A549 (cell line): ENCODE measurements around the gene ARHGAP26. TPM values are rescaled to one million over a fixed set of nuclear protein-coding genes. Genes with fewer than 3 reads are reported as not detected.

Source experiments
- ATAC-seq, 2 experiments: fragments of 200-7000 bp in 1 of 2; fragments of >200 bp in 1 of 2; cut with Nextera tagmentation in 1 of 2; cut with Tn5 transposase in 1 of 2; 3 replicates each; pipeline versions ENCODE4 v1.8.0 to v1.9.1; 2018 to 2020; ENCODE audit warnings: mild to moderate bottlenecking in 1 of 2, moderate library complexity in 1 of 2
- CTCF ChIA-PET: fragments of 300-600 bp; sonication (Branson Sonifier 250); formaldehyde crosslinking; extraction: SDS; loops from one replicate; lab custom pipeline; 2021; ENCODE audit warnings: antibody characterized with exemption, inconsistent platforms; lab: Yijun Ruan, JAX
- POLR2A ChIA-PET: fragments of 350-600 bp; formaldehyde crosslinking; extraction: SDS; loops from one replicate; lab custom pipeline; 2021; ENCODE audit warnings: antibody characterized with exemption, inconsistent platforms; lab: Yijun Ruan, JAX
- DNase-seq, 2 experiments: peaks; one replicate each; pipeline versions ENCODE4 v3.0.0 to v3.0.0-alpha.2; 2011 to 2016; ENCODE audit warnings: low read depth in 1 of 2, low spot score in 1 of 2
- FAIRE-seq: peaks from 2 replicates; lab custom pipeline; 2011; peaks lifted over from hg19 to GRCh38; lab: Jason Lieb, UNC
- H3K27ac ChIP-seq, 2 experiments: fragments of >200 bp; sonication (Bioruptor Twin); formaldehyde crosslinking; 3 replicates each; pipeline ENCODE4 v1.5.1; 2016 to 2017
- H3K4me1 ChIP-seq: fragments of >200 bp; sonication (Bioruptor Twin); formaldehyde crosslinking; 3 replicates; pipeline ENCODE4 v1.6.1; 2016
- H3K4me2 ChIP-seq: fragments of >200 bp; sonication (Bioruptor Twin); formaldehyde crosslinking; 3 replicates; pipeline ENCODE4 v1.6.1; 2016
- H3K4me3 ChIP-seq: fragments of >200 bp; sonication (Bioruptor Twin); formaldehyde crosslinking; 3 replicates; pipeline ENCODE4 v1.5.1; 2016
- H3K9me3 ChIP-seq: fragments of >200 bp; sonication (Bioruptor Twin); formaldehyde crosslinking; 3 replicates; pipeline ENCODE4 v1.6.1; 2016
- CBX8 ChIP-seq: fragments of 200-600 bp; sonication (generic); IDR thresholded peaks from 2 replicates; pipeline ENCODE4 v1.6.1; 2016
- CEBPB ChIP-seq, 2 experiments: fragments of >200 bp in 1 of 2; sonication (Bioruptor Twin) in 1 of 2; formaldehyde crosslinking in 1 of 2; IDR thresholded peaks; 2 replicates each; pipeline ENCODE4 v1.6.1; 2012 to 2016
- CHD2 ChIP-seq: fragments of 150-350 bp; IDR thresholded peaks from 2 replicates; pipeline ENCODE4 v1.6.1; 2014; ENCODE audit warnings: low read length; ENCODE audit not compliant: partially characterized antibody
- CHD4 ChIP-seq: fragments of 200-600 bp; sonication (generic); IDR thresholded peaks from 2 replicates; pipeline ENCODE4 v1.6.1; 2016; ENCODE audit warnings: antibody characterized with exemption, mild to moderate bottlenecking, borderline replicate concordance
- EP300 ChIP-seq, 2 experiments: fragments of >200 bp; sonication (Bioruptor Twin); formaldehyde crosslinking; IDR thresholded peaks; 2 replicates in 1 of 2; 3 replicates in 1 of 2; pipeline ENCODE4 v1.6.1; 2016 to 2017
- ESRRA ChIP-seq: fragments of 150-350 bp; IDR thresholded peaks from 2 replicates; pipeline ENCODE4 v1.6.1; 2014; ENCODE audit warnings: mild to moderate bottlenecking, low read length, borderline replicate concordance
- GATA3 ChIP-seq: IDR thresholded peaks from 2 replicates; pipeline ENCODE4 v1.6.1; 2012; ENCODE audit warnings: borderline replicate concordance
- NFE2L2 ChIP-seq: fragments of 150-350 bp; conservative IDR thresholded peaks from 2 replicates; pipeline ENCODE4 v1.6.1; 2014; ENCODE audit warnings: low read length
- PHF8 ChIP-seq: fragments of 200-600 bp; sonication (generic); IDR thresholded peaks from 2 replicates; pipeline ENCODE4 v1.6.1; 2016; ENCODE audit warnings: low read depth, mild to moderate bottlenecking, antibody characterized with exemption, moderate library complexity, borderline replicate concordance
- POLR2AphosphoS2 ChIP-seq: conservative IDR thresholded peaks from 2 replicates; pipeline ENCODE4 v1.6.1; 2012; ENCODE audit warnings: low read length, improper control_type of control experiment, inconsistent platforms
- RARB ChIP-seq: fragments of 250-450 bp; sonication (Bioruptor Pico); IDR thresholded peaks from 2 replicates; pipeline ENCODE4 v1.8.0; 2021; ENCODE audit warnings: mild to moderate bottlenecking, moderate library complexity
- RCOR1 ChIP-seq: fragments of 150-350 bp; IDR thresholded peaks from 2 replicates; pipeline ENCODE4 v1.6.1; 2014; ENCODE audit warnings: antibody characterized with exemption, low read length, low read depth
- RNF2 ChIP-seq: fragments of 200-600 bp; sonication (generic); IDR thresholded peaks from 2 replicates; pipeline ENCODE4 v1.6.1; 2016; ENCODE audit warnings: low read depth, mild to moderate bottlenecking, antibody characterized with exemption, moderate library complexity, borderline replicate concordance
- SREBF2 ChIP-seq: fragments of 450-650 bp; IDR thresholded peaks from 2 replicates; pipeline ENCODE4 v1.6.1; 2014; ENCODE audit warnings: mild to moderate bottlenecking, moderate library complexity
- ZNF302 ChIP-seq: fragments of 250-450 bp; sonication (Bioruptor Pico); IDR thresholded peaks from 2 replicates; pipeline ENCODE4 v1.9.0; 2021; ENCODE audit warnings: inconsistent platforms, mild to moderate bottlenecking, moderate library complexity
- WGBS: methylation state at CpG from one replicate; pipeline ENCODE4 v1.1.6; 2017; ENCODE audit errors: missing lambda C conversion rate; 5-methylcytosine and 5-hydroxymethylcytosine counted together
- polyA plus RNA-seq, 4 experiments: library from polyadenylated mRNA; depleted of rRNA in 3 of 4; stranded (reverse); fragments of >200 nt; fragmentation: RNase III in 1 of 4; extraction: RNeasy Plus Mini Kit Qiagen cat#74134 plus additional on column Dnase treatment in 1 of 4; gene quantifications; 2 replicates in 3 of 4; 3 replicates in 1 of 4; pipeline ENCODE4 v1.2.3, GENCODE V29; 2011 to 2017
- TF ChIP-seq, protein P1 (sequence below): IDR thresholded peaks from 2 replicates; pipeline ENCODE4 v1.6.1; 2012
- TF ChIP-seq, protein P2 (sequence below): fragments of 250-450 bp; sonication (Bioruptor Pico); IDR thresholded peaks from 2 replicates; pipeline ENCODE4 v1.5.0; 2020; ENCODE audit warnings: low read depth, mild to moderate bottlenecking, moderate library complexity
- TF ChIP-seq, protein P3 (sequence below): IDR thresholded peaks from 2 replicates; pipeline ENCODE4 v1.6.1; 2012
- TF ChIP-seq, protein P4 (sequence below): fragments of 200-600 bp; sonication (generic); IDR thresholded peaks from 2 replicates; pipeline ENCODE4 v1.6.1; 2016; ENCODE audit warnings: antibody characterized with exemption, mild to moderate bottlenecking, moderate library complexity

ARHGAP26 gene
- polyA plus RNA-seq, 2 of the 4 experiments (the other 2 are of a cell fraction), result 6.6 to 19.1 TPM

DNA sequence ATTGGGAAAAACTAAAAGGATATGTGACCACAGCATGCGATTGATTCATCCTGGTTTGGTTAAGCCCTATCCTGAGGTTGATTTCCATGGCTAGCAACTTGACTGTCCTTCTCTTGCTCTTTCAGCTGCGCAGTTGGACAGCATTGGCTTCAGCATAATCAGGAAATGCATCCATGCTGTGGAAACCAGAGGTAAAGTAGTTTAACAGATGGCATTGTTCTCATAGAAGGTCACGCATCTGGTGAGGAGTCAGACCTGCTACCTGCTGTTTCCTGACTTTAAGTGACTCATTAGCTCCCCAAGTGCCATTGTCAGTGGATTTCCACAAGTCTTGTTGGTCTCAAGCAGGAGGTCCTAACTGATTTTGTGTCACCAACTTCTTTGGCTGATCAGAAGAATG, 266.9 kb downstream of the ARHGAP26 start:
- CTCF ChIA-PET, result interaction anchor here (1.0 kb wide), 1 partner anchor 31 kb away, joined by 3 read pairs; no protein-coding TSS in a partner anchor
- POLR2A ChIA-PET, result no interaction called here
- DNase-seq (no peak), ATAC-seq (no peak)
- H3K4me3 ChIP-seq, result no peak overlapping the region
- H3K4me2 ChIP-seq, result no peak overlapping the region
- WGBS, result 87% methylated on average over 3 of the region's 3 CpGs
- H3K9me3 ChIP-seq, result no peaks in the 10 kb centered on the region; the same call in 2 of the 3 replicates
- H3K4me1 ChIP-seq, result peaks cover 5% of the 10 kb centered on the region; the same call in 1 of the 3 replicates
- TF ChIP-seq NFE2L2 (no peak), EP300 (IDR thresholded peaks at IDR 0.05) (no peak), RCOR1 (no peak), CHD4 (no peak), GATA3 (no peak), CEBPB (IDR thresholded peaks at IDR 0.05) (no peak), RNF2 (no peak), CHD2 (no peak), ESRRA (no peak), RARB (CRISPR knock-in tag) (no peak), PHF8 (no peak), CBX8 (no peak)
- TF ChIP-seq, protein P1, sequence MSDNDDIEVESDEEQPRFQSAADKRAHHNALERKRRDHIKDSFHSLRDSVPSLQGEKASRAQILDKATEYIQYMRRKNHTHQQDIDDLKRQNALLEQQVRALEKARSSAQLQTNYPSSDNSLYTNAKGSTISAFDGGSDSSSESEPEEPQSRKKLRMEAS, result no peak
- TF ChIP-seq, protein P2, sequence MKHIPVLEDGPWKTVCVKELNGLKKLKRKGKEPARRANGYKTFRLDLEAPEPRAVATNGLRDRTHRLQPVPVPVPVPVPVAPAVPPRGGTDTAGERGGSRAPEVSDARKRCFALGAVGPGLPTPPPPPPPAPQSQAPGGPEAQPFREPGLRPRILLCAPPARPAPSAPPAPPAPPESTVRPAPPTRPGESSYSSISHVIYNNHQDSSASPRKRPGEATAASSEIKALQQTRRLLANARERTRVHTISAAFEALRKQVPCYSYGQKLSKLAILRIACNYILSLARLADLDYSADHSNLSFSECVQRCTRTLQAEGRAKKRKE, result no peak
- TF ChIP-seq, protein P3, sequence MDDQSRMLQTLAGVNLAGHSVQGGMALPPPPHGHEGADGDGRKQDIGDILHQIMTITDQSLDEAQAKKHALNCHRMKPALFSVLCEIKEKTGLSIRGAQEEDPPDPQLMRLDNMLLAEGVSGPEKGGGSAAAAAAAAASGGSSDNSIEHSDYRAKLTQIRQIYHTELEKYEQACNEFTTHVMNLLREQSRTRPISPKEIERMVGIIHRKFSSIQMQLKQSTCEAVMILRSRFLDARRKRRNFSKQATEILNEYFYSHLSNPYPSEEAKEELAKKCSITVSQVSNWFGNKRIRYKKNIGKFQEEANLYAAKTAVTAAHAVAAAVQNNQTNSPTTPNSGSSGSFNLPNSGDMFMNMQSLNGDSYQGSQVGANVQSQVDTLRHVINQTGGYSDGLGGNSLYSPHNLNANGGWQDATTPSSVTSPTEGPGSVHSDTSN, result no peak
- TF ChIP-seq, protein P4, sequence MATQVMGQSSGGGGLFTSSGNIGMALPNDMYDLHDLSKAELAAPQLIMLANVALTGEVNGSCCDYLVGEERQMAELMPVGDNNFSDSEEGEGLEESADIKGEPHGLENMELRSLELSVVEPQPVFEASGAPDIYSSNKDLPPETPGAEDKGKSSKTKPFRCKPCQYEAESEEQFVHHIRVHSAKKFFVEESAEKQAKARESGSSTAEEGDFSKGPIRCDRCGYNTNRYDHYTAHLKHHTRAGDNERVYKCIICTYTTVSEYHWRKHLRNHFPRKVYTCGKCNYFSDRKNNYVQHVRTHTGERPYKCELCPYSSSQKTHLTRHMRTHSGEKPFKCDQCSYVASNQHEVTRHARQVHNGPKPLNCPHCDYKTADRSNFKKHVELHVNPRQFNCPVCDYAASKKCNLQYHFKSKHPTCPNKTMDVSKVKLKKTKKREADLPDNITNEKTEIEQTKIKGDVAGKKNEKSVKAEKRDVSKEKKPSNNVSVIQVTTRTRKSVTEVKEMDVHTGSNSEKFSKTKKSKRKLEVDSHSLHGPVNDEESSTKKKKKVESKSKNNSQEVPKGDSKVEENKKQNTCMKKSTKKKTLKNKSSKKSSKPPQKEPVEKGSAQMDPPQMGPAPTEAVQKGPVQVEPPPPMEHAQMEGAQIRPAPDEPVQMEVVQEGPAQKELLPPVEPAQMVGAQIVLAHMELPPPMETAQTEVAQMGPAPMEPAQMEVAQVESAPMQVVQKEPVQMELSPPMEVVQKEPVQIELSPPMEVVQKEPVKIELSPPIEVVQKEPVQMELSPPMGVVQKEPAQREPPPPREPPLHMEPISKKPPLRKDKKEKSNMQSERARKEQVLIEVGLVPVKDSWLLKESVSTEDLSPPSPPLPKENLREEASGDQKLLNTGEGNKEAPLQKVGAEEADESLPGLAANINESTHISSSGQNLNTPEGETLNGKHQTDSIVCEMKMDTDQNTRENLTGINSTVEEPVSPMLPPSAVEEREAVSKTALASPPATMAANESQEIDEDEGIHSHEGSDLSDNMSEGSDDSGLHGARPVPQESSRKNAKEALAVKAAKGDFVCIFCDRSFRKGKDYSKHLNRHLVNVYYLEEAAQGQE, result no peak
- TF ChIP-seq, all 56 proteins: peak for 0
- FAIRE-seq, result no peak
- H3K27ac ChIP-seq, result no peak overlapping the region

DNA sequence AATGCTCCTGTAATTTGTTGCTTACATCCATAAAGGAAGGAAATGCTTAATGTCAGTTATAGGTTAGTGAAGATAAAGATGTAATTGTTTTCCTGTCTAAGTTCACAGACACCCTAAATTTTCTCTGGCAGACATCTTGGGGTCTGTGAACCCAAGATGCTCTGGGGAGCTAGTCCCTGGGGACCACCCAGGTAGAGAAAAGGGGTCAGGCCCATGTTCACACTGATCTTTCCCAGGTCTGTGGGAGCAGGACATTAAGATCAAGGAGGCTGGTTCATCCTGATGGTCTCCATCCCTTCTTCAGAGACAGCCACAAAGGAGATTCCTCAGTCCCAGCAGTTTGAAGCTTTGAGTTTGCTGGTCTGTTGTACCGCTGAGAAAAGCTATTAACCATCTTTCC, 267.5 kb downstream of the ARHGAP26 start:
- H3K4me2 ChIP-seq, result no peak overlapping the region
- ATAC-seq (no peak), FAIRE-seq (no peak), DNase-seq (no peak)
- no peak overlapping the region for H3K27ac ChIP-seq
- no peaks in the 10 kb centered on the region; the same call in 2 of the 3 replicates for H3K9me3 ChIP-seq
- POLR2A ChIA-PET, result no interaction called here
- H3K4me1 ChIP-seq, result peaks cover 8% of the 10 kb centered on the region; the same call in 1 of the 3 replicates
- TF ChIP-seq EP300 (IDR thresholded peaks at IDR 0.05) (no peak), SREBF2 (no peak), POLR2AphosphoS2 (no peak), ZNF302 (CRISPR knock-in tag) (no peak)
- TF ChIP-seq, protein P3, result no peak
- WGBS, result 94% methylated on average over 1 of the region's 1 CpG
- CTCF ChIA-PET, result interaction anchor here (1.0 kb wide), 1 partner anchor 31 kb away, joined by 3 read pairs; no protein-coding TSS in a partner anchor
- no peak overlapping the region for H3K4me3 ChIP-seq
